Measurements from ENCODE around the gene ETS1.

DNA sequence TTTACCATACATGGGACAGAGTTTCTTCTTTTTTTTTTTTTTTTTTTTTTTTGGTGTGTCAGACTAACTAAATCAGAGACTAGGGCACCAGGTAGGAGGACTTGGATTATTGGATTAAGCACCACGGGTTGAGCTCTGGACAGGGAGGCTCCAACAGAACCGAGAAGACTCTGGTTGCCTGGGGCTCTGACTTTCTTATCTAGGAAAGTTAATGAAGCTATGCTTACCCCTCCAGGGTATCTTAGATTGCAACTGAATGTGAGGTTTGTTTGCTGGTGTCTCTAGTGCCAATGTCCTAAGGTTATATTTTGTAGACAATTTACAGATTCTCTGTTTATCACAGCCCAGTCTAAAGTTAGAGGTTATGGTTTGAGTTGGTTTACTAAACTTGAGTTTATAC is 18.1 kb downstream of the ETS1 start:
- TF ChIP-seq ZNF707 (tag by site-specific recombination; IDR thresholded peaks at IDR 0.05), result no peak
- no peak for TF ChIP-seq TCF7L2 (IDR thresholded peaks at IDR 0.05; ENCODE audit: borderline replicate concordance, low read depth, low read length)
- TF ChIP-seq, protein P1, sequence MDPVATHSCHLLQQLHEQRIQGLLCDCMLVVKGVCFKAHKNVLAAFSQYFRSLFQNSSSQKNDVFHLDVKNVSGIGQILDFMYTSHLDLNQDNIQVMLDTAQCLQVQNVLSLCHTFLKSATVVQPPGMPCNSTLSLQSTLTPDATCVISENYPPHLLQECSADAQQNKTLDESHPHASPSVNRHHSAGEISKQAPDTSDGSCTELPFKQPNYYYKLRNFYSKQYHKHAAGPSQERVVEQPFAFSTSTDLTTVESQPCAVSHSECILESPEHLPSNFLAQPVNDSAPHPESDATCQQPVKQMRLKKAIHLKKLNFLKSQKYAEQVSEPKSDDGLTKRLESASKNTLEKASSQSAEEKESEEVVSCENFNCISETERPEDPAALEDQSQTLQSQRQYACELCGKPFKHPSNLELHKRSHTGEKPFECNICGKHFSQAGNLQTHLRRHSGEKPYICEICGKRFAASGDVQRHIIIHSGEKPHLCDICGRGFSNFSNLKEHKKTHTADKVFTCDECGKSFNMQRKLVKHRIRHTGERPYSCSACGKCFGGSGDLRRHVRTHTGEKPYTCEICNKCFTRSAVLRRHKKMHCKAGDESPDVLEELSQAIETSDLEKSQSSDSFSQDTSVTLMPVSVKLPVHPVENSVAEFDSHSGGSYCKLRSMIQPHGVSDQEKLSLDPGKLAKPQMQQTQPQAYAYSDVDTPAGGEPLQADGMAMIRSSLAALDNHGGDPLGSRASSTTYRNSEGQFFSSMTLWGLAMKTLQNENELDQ (tag by site-specific recombination; IDR thresholded peaks at IDR 0.05; ENCODE audit: low read depth), result no peak
- TF ChIP-seq ZBTB7A (tag by site-specific recombination; IDR thresholded peaks at IDR 0.05; ENCODE audit: low read depth), result no peak
- TF ChIP-seq ZNF335 (tag by site-specific recombination; conservative IDR thresholded peaks at IDR 0.05), result no peak
- TF ChIP-seq, protein P2, sequence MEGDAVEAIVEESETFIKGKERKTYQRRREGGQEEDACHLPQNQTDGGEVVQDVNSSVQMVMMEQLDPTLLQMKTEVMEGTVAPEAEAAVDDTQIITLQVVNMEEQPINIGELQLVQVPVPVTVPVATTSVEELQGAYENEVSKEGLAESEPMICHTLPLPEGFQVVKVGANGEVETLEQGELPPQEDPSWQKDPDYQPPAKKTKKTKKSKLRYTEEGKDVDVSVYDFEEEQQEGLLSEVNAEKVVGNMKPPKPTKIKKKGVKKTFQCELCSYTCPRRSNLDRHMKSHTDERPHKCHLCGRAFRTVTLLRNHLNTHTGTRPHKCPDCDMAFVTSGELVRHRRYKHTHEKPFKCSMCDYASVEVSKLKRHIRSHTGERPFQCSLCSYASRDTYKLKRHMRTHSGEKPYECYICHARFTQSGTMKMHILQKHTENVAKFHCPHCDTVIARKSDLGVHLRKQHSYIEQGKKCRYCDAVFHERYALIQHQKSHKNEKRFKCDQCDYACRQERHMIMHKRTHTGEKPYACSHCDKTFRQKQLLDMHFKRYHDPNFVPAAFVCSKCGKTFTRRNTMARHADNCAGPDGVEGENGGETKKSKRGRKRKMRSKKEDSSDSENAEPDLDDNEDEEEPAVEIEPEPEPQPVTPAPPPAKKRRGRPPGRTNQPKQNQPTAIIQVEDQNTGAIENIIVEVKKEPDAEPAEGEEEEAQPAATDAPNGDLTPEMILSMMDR (tag by site-specific recombination; IDR thresholded peaks at IDR 0.05), result no peak
- TF ChIP-seq ZNF274 (IDR thresholded peaks at IDR 0.05; ENCODE audit: low read length), result no peak
- TF ChIP-seq ZNF274 (tag by site-specific recombination; IDR thresholded peaks at IDR 0.05; ENCODE audit: borderline replicate concordance), result no peak
- no peak for TF ChIP-seq SP2 (tag by site-specific recombination; IDR thresholded peaks at IDR 0.05)
- no peak for TF ChIP-seq PRDM1 (tag by site-specific recombination; IDR thresholded peaks at IDR 0.05)
- TF ChIP-seq ZNF175 (tag by site-specific recombination; IDR thresholded peaks at IDR 0.05), result no peak

Data from HEK293 (cell line).